Measurements from ENCODE around the gene TBCD.

DNA sequence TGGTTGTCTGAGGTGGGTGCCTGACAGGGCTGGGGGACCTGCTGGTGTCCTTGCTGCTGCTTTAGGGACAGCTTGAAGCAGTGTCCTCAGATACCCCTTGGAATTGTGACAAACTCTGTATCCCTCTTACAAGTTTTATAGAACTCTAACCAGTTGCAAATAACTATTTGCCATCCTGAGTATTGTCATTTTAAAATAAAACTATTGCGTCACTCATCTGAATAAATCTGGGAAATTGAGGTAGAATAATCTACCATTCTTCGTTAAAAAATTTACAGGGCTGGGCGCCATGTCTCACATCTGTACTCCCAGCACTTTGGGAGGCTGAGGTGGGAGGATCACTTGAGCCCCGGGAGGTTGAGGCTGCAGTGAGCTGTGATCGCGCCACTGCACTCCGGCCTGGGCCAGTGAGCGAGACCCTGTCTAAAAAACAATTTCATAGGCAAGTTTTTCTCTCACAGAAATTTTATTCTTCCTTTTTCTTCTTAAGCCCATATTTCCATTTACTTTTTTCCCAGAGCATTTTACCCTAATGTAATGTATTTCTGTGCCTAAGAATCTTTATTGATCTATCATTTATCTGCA is 73.8 kb downstream of the TBCD start:
- TF ChIP-seq EZH2 (IDR thresholded peaks at IDR 0.05; ENCODE audit: borderline replicate concordance, insufficient read depth, low read length, poor library complexity, severe bottlenecking) (no peak), CTCF (IDR thresholded peaks at IDR 0.05; ENCODE audit: poor library complexity, severe bottlenecking) (no peak)

Data from neural cell (in vitro differentiated cells).